LNCAP (cell line): ENCODE measurements around the gene PRKG1.

Experiments
- CTCF ChIP-seq: fragments of 450-650 bp; IDR thresholded peaks from 2 replicates; pipeline ENCODE4 v1.5.1; 2017; ENCODE audit warnings: mild to moderate bottlenecking

Gene PRKG1

DNA sequence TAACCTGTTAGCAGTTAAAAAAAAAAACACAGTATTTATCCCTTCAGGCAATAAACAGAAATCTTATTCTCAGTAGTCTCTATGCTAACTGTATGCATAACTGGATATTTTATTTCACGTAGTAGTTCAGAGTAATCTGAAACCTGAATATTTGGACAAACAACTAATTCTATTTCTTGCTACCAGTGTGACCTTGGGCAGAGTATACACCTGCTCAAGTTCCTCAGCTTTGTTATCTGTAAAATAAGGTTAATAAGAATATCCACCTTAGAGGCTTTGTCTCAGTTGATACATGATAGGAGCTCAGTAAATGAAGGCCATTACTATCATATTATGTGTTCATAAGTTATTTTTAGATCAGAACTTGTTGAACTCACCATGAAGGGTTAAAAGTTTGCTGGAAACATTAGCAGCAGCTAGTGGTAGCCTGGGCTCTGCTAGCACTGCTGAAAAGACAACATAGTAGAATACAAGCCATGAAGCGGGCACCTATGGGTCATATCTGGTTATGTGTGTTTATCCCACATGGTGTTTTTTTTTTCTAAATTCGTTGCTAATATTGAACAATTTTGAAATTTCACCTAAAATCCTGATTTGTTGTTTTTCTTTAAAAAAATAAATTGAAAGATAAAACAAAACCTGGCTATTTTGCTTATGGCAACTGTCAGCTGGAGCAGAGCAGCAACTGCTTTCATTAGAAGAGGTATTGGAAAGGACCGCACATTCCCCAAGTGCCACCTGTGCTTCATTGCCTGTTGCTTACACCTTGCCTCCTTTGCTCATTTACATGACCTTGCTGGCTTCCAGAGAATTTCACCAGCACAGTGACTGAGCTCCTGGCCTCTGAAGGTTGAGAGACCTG, 303.0 kb downstream of the PRKG1 start:
- no peak for TF ChIP-seq CTCF

DNA sequence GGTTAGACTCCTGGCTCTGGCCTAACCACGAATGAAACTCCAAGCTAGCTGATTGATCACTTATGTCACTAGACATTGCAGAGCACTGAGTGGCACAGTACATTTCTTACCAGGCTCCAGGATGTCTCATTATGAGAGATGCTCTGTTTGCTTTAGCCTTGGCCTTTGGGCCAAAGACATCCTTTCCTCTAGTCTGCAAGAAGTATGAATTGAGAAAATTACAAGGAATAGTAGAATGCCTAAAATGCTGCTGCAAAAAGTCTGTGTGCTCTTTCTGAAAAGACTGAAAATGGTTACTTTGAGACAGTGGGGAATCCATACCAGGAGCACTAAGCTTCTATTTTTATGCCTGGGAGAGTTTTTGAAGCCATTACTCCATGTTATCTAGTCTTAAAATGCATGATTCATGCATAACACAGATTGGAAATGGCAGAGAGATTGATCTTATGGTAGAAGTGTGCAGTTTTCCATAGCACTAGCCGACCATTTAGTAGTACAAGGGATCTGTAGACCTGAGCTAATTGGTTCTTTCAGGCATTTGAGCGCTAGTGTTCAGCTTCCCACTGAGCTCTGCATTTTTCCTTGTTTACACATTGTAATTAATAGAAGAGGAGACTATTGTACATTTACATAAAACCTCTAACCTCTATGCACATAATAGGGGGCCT, 303.8 kb downstream of the PRKG1 start:
- no peak for TF ChIP-seq CTCF

- TF ChIP-seq CTCF: no peak
These were observed 307.9 kb downstream of the PRKG1 start for GRCh38 chr10:51382181-51382580.

- TF ChIP-seq CTCF: no peak
These were observed 310.7 kb downstream of the PRKG1 start for GRCh38 chr10:51384971-51385370.

GRCh38 chr10:51386248-51386885, 312.1 kb downstream of the PRKG1 start:
- no peak for TF ChIP-seq CTCF

- peak; percentile 95 for TF ChIP-seq CTCF
These were observed 315.4 kb downstream of the PRKG1 start for GRCh38 chr10:51389415-51390321.

DNA sequence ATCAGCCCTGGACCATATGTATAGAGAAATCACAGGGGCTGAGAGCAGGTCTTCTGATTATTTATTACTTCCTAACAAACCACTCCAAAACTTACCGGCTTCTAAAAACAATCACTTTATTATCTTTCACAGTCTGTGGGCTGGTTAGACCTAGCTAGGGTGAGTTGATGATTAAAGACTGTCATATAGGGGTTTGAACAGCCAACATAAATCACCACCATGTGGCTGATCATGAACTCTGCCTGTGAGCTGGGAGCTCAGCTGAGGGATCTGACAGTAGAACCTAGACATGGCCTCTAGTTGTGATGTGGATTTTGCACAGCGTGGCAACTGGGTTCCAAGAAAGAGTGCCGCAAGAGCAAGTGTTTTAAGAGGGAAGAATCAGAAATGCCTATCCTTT, 319.8 kb downstream of the PRKG1 start:
- no peak for TF ChIP-seq CTCF
